GM23338 (cell line): ENCODE results near the gene GPR61. TPM values are rescaled to one million over a fixed set of nuclear protein-coding genes. Genes with fewer than 3 reads are reported as not detected.
A peak's percentile ranks its signal among the peaks of the same experiment; 100 is the strongest.

Experiments used
- ATAC-seq: fragments of 200-7000 bp; cut with Tn5 transposase; 3 replicates; pipeline ENCODE4 v1.9.1; 2020
- DNase-seq: peaks from one replicate; pipeline ENCODE4 v3.0.0-alpha.2; 2015; ENCODE audit warnings: low spot score
- H2AFZ ChIP-seq: fragments of 200-600 bp; sonication (generic); 2 replicates; pipeline ENCODE4 v1.8.0; 2016; ENCODE audit warnings: antibody characterized with exemption, mild to moderate bottlenecking, moderate library complexity
- H3F3A ChIP-seq: fragments of 200-600 bp; sonication (generic); replicated peaks from 2 replicates; pipeline ENCODE4 v1.8.0; 2017; ENCODE audit warnings: antibody characterized with exemption, mixed run types, low read depth
- H3K27ac ChIP-seq: fragments of 200-600 bp; sonication (generic); 2 replicates; pipeline ENCODE4 v1.6.1; 2016; ENCODE audit warnings: low read depth
- H3K27me3 ChIP-seq: fragments of 200-600 bp; sonication (generic); 2 replicates; pipeline ENCODE4 v1.8.0; 2016; ENCODE audit warnings: mild to moderate bottlenecking, mixed run types, moderate library complexity; ENCODE audit not compliant: insufficient read depth
- H3K36me3 ChIP-seq: fragments of 200-600 bp; sonication (generic); 2 replicates; pipeline ENCODE4 v1.8.0; 2016; ENCODE audit warnings: mild to moderate bottlenecking; ENCODE audit not compliant: insufficient read depth
- H3K4me1 ChIP-seq: fragments of 200-600 bp; sonication (generic); 2 replicates; pipeline ENCODE4 v1.8.0; 2016; ENCODE audit warnings: mild to moderate bottlenecking, moderate library complexity; ENCODE audit not compliant: insufficient read depth
- H3K4me2 ChIP-seq: fragments of 200-600 bp; sonication (generic); 2 replicates; pipeline ENCODE4 v1.7.1; 2017; ENCODE audit warnings: mixed run types
- H3K4me3 ChIP-seq: fragments of 200-600 bp; sonication (generic); 2 replicates; pipeline ENCODE4 v1.6.1; 2016; ENCODE audit warnings: mixed run types
- H3K79me2 ChIP-seq: fragments of 200-600 bp; sonication (generic); replicated peaks from 2 replicates; pipeline ENCODE4 v1.8.0; 2017; ENCODE audit warnings: mild to moderate bottlenecking; ENCODE audit not compliant: insufficient read depth
- H3K9me2 ChIP-seq: fragments of 200-600 bp; sonication (generic); 2 replicates; pipeline ENCODE4 v1.8.0; 2017; ENCODE audit not compliant: insufficient read depth
- H4K20me1 ChIP-seq: fragments of 200-600 bp; sonication (generic); replicated peaks from 2 replicates; pipeline ENCODE4 v1.8.0; 2017; ENCODE audit warnings: mild to moderate bottlenecking; ENCODE audit not compliant: insufficient read depth
- H3K27ac Mint-ChIP-seq: 2 replicates; pipeline ENCODE4 v1.8.0; 2020; ENCODE audit warnings: inconsistent platforms, mild to moderate bottlenecking, moderate library complexity, mixed read lengths
- H3K27me3 Mint-ChIP-seq: 3 replicates; pipeline ENCODE4 v1.8.0; 2022; ENCODE audit warnings: low read depth, mild to moderate bottlenecking, moderate library complexity, mixed read lengths, inconsistent platforms; ENCODE audit not compliant: insufficient read depth, poor library complexity
- H3K36me3 Mint-ChIP-seq: 3 replicates; pipeline ENCODE4 v1.8.0; 2021; ENCODE audit warnings: low read depth, mild to moderate bottlenecking, inconsistent platforms, moderate library complexity, mixed read lengths
- H3K4me1 Mint-ChIP-seq: 3 replicates; pipeline ENCODE4 v1.8.0; 2020; ENCODE audit warnings: mild to moderate bottlenecking, inconsistent platforms, mixed read lengths
- H3K4me3 Mint-ChIP-seq: 3 replicates; pipeline ENCODE4 v1.8.0; 2021; ENCODE audit warnings: moderate library complexity, mild to moderate bottlenecking, inconsistent platforms, mixed read lengths
- H3K9me3 Mint-ChIP-seq: 3 replicates; pipeline ENCODE4 v1.8.0; 2020; ENCODE audit warnings: moderate library complexity, mild to moderate bottlenecking, inconsistent platforms, mixed read lengths
- CREB1 ChIP-seq: fragments of 250-450 bp; sonication (Bioruptor Pico); IDR thresholded peaks from 2 replicates; pipeline ENCODE4 v1.5.0; 2020; ENCODE audit warnings: low read depth, mild to moderate bottlenecking, moderate library complexity
- EZH2 ChIP-seq: fragments of 200-600 bp; sonication (generic); IDR thresholded peaks from one replicate; pipeline ENCODE4 v1.8.0; 2017; ENCODE audit warnings: antibody characterized with exemption, mild to moderate bottlenecking, low read depth; ENCODE audit not compliant: unreplicated experiment
- EZH2phosphoT487 ChIP-seq: fragments of 200-600 bp; sonication (generic); IDR thresholded peaks from one replicate; pipeline ENCODE4 v1.8.1; 2018; ENCODE audit warnings: antibody characterized with exemption; ENCODE audit not compliant: unreplicated experiment
- JUNB ChIP-seq: IDR thresholded peaks from one replicate; pipeline ENCODE4 v1.6.1; 2016; ENCODE audit warnings: antibody characterized with exemption; ENCODE audit not compliant: unreplicated experiment
- NANOG ChIP-seq: IDR thresholded peaks from 2 replicates; pipeline ENCODE4 v1.6.1; 2016; ENCODE audit warnings: antibody characterized with exemption, borderline replicate concordance
- POLR2AphosphoS5 ChIP-seq: IDR thresholded peaks from 2 replicates; pipeline ENCODE4 v1.6.1; 2016; ENCODE audit warnings: antibody characterized with exemption, low read depth
- STAT1 ChIP-seq: IDR thresholded peaks from one replicate; pipeline ENCODE4 v1.6.1; 2016; ENCODE audit warnings: antibody characterized with exemption; ENCODE audit not compliant: unreplicated experiment
- ZNF114 ChIP-seq: fragments of 250-450 bp; sonication (Bioruptor Pico); IDR thresholded peaks from 2 replicates; pipeline ENCODE4 v1.5.0; 2020; ENCODE audit warnings: mild to moderate bottlenecking, moderate library complexity
- ZNF331 ChIP-seq: fragments of 250-450 bp; sonication (Bioruptor Pico); IDR thresholded peaks from 2 replicates; pipeline ENCODE4 v1.5.0; 2020; ENCODE audit warnings: low read depth, mild to moderate bottlenecking, moderate library complexity
- polyA plus RNA-seq: library from polyadenylated mRNA; unstranded; fragments of >200 nt; fragmentation: Nextera tagmentation; extraction: Ambion mirVana; gene quantifications from 2 replicates; pipeline ENCODE4 v1.2.1, GENCODE V29; 2016
- total RNA-seq: library from RNA; depleted of rRNA; stranded (reverse); fragments of >200 nt; shearing (Covaris generic); gene quantifications from 2 replicates; pipeline ENCODE4 v1.2.3, GENCODE V29; 2014
- TF ChIP-seq, protein P1 (sequence below): fragments of 250-450 bp; sonication (Bioruptor Pico); IDR thresholded peaks from 2 replicates; pipeline ENCODE4 v1.5.0; 2020; ENCODE audit warnings: mild to moderate bottlenecking, moderate library complexity
- TF ChIP-seq, protein P2 (sequence below): IDR thresholded peaks from one replicate; pipeline ENCODE4 v1.6.1; 2018; ENCODE audit warnings: antibody characterized with exemption; ENCODE audit not compliant: unreplicated experiment
- TF ChIP-seq, protein P3 (sequence below), 2 experiments: fragments of 200-600 bp in 1 of 2; sonication (generic) in 1 of 2; conservative IDR thresholded peaks; 2 replicates each; pipeline versions ENCODE4 v1.5.1 to v1.6.1; 2016 to 2017; ENCODE audit warnings: antibody characterized with exemption in 2 of 2, low read depth in 2 of 2, mild to moderate bottlenecking in 2 of 2, moderate library complexity in 1 of 2
- TF ChIP-seq, protein P4 (sequence below): IDR thresholded peaks from 2 replicates; pipeline ENCODE4 v1.6.1; 2016; ENCODE audit warnings: antibody characterized with exemption

GPR61 gene
- total and polyA plus RNA-seq, 2 experiments from 2014 or later: 0.13 TPM; not detected in 1

DNA sequence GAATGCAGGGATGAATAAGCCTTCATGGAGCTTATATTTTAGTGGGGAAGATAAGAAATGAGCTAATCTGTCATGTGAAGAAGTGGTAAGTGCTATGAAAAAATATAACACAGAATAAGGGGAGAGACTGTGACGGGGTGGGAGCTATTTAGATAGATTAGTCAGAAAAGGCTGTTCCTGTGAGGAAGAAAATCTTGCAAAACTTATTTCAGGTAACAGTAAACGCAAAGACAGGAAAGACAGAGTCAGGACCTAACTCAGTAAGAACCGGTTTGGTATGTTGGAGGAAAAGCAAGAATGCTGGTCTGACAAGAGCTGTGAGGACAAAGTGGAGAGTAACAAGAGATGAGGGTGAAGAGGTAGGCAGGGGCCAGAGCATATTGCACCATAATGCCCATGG lies 30.7 kb downstream of the GPR61 start:
- Mint-ChIP-seq H3K27me3 (no peaks in the 10 kb centered on the region), H3K4me3 (no peak overlapping the region), H3K4me1 (peaks cover 7% of the 10 kb centered on the region; the same call in 2 of the 3 replicates), H3K27ac (no peak overlapping the region), H3K36me3 (no peaks in the 10 kb centered on the region), H3K9me3 (no peaks in the 10 kb centered on the region)
- H3K79me2 ChIP-seq: peaks cover 80% of the 10 kb centered on the region
- H3K4me1 ChIP-seq: peaks cover 14% of the 10 kb centered on the region
- H2AFZ ChIP-seq: no peak overlapping the region
- no peak overlapping the region for H3K4me2 ChIP-seq
- peaks cover 16% of the 10 kb centered on the region for H4K20me1 ChIP-seq
- no peak for TF ChIP-seq ZNF114 (CRISPR knock-in tag)
- no peak for TF ChIP-seq POLR2AphosphoS5
- TF ChIP-seq, protein P1, sequence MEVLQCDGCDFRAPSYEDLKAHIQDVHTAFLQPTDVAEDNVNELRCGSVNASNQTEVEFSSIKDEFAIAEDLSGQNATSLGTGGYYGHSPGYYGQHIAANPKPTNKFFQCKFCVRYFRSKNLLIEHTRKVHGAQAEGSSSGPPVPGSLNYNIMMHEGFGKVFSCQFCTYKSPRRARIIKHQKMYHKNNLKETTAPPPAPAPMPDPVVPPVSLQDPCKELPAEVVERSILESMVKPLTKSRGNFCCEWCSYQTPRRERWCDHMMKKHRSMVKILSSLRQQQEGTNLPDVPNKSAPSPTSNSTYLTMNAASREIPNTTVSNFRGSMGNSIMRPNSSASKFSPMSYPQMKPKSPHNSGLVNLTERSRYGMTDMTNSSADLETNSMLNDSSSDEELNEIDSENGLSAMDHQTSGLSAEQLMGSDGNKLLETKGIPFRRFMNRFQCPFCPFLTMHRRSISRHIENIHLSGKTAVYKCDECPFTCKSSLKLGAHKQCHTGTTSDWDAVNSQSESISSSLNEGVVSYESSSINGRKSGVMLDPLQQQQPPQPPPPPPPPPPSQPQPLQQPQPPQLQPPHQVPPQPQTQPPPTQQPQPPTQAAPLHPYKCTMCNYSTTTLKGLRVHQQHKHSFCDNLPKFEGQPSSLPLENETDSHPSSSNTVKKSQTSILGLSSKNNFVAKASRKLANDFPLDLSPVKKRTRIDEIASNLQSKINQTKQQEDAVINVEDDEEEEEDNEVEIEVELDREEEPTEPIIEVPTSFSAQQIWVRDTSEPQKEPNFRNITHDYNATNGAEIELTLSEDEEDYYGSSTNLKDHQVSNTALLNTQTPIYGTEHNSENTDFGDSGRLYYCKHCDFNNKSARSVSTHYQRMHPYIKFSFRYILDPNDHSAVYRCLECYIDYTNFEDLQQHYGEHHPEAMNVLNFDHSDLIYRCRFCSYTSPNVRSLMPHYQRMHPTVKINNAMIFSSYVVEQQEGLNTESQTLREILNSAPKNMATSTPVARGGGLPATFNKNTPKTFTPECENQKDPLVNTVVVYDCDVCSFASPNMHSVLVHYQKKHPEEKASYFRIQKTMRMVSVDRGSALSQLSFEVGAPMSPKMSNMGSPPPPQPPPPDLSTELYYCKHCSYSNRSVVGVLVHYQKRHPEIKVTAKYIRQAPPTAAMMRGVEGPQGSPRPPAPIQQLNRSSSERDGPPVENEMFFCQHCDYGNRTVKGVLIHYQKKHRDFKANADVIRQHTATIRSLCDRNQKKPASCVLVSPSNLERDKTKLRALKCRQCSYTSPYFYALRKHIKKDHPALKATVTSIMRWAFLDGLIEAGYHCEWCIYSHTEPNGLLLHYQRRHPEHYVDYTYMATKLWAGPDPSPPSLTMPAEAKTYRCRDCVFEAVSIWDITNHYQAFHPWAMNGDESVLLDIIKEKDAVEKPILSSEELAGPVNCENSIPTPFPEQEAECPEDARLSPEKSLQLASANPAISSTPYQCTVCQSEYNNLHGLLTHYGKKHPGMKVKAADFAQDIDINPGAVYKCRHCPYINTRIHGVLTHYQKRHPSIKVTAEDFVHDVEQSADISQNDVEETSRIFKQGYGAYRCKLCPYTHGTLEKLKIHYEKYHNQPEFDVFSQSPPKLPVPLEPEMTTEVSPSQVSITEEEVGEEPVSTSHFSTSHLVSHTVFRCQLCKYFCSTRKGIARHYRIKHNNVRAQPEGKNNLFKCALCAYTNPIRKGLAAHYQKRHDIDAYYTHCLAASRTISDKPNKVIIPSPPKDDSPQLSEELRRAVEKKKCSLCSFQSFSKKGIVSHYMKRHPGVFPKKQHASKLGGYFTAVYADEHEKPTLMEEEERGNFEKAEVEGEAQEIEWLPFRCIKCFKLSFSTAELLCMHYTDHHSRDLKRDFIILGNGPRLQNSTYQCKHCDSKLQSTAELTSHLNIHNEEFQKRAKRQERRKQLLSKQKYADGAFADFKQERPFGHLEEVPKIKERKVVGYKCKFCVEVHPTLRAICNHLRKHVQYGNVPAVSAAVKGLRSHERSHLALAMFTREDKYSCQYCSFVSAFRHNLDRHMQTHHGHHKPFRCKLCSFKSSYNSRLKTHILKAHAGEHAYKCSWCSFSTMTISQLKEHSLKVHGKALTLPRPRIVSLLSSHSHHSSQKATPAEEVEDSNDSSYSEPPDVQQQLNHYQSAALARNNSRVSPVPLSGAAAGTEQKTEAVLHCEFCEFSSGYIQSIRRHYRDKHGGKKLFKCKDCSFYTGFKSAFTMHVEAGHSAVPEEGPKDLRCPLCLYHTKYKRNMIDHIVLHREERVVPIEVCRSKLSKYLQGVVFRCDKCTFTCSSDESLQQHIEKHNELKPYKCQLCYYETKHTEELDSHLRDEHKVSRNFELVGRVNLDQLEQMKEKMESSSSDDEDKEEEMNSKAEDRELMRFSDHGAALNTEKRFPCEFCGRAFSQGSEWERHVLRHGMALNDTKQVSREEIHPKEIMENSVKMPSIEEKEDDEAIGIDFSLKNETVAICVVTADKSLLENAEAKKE (CRISPR knock-in tag): no peak
- no peak for TF ChIP-seq NANOG
- TF ChIP-seq EZH2phosphoT487: no peak
- no peak for TF ChIP-seq STAT1
- no peak for TF ChIP-seq ZNF331 (CRISPR knock-in tag)
- TF ChIP-seq EZH2: no peak
- TF ChIP-seq, protein P2, sequence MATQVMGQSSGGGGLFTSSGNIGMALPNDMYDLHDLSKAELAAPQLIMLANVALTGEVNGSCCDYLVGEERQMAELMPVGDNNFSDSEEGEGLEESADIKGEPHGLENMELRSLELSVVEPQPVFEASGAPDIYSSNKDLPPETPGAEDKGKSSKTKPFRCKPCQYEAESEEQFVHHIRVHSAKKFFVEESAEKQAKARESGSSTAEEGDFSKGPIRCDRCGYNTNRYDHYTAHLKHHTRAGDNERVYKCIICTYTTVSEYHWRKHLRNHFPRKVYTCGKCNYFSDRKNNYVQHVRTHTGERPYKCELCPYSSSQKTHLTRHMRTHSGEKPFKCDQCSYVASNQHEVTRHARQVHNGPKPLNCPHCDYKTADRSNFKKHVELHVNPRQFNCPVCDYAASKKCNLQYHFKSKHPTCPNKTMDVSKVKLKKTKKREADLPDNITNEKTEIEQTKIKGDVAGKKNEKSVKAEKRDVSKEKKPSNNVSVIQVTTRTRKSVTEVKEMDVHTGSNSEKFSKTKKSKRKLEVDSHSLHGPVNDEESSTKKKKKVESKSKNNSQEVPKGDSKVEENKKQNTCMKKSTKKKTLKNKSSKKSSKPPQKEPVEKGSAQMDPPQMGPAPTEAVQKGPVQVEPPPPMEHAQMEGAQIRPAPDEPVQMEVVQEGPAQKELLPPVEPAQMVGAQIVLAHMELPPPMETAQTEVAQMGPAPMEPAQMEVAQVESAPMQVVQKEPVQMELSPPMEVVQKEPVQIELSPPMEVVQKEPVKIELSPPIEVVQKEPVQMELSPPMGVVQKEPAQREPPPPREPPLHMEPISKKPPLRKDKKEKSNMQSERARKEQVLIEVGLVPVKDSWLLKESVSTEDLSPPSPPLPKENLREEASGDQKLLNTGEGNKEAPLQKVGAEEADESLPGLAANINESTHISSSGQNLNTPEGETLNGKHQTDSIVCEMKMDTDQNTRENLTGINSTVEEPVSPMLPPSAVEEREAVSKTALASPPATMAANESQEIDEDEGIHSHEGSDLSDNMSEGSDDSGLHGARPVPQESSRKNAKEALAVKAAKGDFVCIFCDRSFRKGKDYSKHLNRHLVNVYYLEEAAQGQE: no peak
- no peak for TF ChIP-seq JUNB
- no peak for TF ChIP-seq CREB1 (CRISPR knock-in tag)
- TF ChIP-seq, protein P3, sequence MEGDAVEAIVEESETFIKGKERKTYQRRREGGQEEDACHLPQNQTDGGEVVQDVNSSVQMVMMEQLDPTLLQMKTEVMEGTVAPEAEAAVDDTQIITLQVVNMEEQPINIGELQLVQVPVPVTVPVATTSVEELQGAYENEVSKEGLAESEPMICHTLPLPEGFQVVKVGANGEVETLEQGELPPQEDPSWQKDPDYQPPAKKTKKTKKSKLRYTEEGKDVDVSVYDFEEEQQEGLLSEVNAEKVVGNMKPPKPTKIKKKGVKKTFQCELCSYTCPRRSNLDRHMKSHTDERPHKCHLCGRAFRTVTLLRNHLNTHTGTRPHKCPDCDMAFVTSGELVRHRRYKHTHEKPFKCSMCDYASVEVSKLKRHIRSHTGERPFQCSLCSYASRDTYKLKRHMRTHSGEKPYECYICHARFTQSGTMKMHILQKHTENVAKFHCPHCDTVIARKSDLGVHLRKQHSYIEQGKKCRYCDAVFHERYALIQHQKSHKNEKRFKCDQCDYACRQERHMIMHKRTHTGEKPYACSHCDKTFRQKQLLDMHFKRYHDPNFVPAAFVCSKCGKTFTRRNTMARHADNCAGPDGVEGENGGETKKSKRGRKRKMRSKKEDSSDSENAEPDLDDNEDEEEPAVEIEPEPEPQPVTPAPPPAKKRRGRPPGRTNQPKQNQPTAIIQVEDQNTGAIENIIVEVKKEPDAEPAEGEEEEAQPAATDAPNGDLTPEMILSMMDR (conservative IDR thresholded peaks at IDR 0.05; ENCODE audit: low read depth in 2 of 2): no peak
- TF ChIP-seq, protein P4, sequence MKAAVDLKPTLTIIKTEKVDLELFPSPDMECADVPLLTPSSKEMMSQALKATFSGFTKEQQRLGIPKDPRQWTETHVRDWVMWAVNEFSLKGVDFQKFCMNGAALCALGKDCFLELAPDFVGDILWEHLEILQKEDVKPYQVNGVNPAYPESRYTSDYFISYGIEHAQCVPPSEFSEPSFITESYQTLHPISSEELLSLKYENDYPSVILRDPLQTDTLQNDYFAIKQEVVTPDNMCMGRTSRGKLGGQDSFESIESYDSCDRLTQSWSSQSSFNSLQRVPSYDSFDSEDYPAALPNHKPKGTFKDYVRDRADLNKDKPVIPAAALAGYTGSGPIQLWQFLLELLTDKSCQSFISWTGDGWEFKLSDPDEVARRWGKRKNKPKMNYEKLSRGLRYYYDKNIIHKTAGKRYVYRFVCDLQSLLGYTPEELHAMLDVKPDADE: no peak
- H3K27me3 ChIP-seq: no peaks in the 10 kb centered on the region
- no peaks in the 10 kb centered on the region for H3K36me3 ChIP-seq
- peak; percentile 59 for DNase-seq
- ATAC-seq: peak; percentile 92
- 0 out of 2 replicates have a peak overlapping the region, but pooled peaks have one; percentile 2 for H3K27ac ChIP-seq
- no peaks in the 10 kb centered on the region for H3F3A ChIP-seq
- H3K9me2 ChIP-seq: no peaks in the 10 kb centered on the region
- H3K4me3 ChIP-seq: no peak overlapping the region
